GM18499 (cell line): ENCODE measurements around the gene AP2A1.

Source experiments
- ATAC-seq: cut with Tn5 transposase; IDR thresholded peaks from one replicate; pipeline ENCODE4 v1.9.1; 2021; ENCODE audit warnings: moderate number of reproducible peaks; ENCODE audit not compliant: insufficient read depth, unreplicated experiment

AP2A1 gene

GRCh38 chr19:49764341-49764740 is 2.5 kb upstream of the AP2A1 start:
- ATAC-seq: no peak

DNA sequence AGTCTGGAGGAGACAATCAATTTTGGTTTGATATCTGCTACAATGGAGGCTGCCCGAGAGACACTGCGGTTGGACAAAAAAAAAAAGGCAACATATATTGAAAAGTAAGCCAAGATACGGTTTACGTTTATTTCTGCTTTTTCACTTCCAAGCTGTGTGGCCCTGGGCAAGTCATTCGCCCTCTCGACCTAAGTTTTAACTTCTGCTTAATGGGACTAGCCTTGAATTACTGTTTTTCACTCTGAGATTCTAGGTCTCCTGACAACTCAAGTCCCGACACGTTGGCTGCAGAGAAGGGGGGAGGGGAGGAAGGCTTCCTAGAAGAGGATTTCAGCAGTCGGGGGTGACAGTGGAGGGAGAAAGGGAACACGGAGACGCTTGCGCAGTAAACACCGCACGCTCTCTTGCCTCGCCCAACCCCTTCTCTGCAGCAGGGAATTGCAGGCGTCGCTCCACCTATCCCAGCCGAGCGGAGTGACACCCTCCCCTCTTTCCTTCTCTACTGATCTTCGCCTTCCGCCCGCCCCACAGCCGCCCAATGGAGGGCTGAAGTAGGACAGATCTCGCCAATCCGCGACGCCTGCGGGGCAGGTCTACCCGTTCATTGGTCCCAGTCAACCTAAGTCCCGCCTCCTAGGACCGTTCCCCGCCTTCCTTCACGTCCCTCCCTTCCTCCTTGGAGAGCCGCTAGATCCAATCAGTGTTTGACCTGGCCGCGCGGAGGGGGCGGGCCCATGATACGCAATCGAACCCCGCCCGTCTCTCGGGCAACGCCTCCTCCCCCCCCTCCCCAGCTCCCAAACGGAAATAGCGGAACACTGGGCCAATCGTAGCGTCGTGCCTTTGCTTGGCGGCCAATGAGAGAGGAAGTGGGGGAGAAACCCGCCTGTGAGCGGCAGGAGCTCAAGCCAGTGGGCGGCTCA is 533 bp upstream of the AP2A1 start:
- ATAC-seq: peak; percentile 86

DNA sequence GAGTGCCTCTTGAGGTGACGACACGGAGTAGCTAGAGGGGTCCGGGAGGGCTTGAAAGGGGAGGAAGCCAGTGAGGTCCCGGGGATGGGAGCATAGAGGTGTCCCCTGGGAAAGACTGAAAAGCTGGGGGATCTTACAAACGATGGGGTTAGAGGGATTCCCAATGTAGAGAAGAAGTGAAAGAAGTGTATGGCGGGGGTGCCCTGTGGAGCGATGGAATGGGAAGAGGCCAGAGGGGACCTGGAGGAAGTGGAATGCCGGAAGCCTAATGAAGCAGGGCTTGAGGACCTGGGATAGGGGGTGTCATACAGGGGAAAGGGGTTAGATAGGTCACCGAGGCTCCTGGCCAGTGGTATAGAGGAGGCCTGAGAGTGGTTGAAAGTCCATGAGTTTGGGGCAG is 580 bp downstream of the AP2A1 start:
- no peak for ATAC-seq

- no peak for ATAC-seq
Measured at GRCh38 chr19:49767967-49768581, 1.3 kb downstream of the AP2A1 start.

DNA sequence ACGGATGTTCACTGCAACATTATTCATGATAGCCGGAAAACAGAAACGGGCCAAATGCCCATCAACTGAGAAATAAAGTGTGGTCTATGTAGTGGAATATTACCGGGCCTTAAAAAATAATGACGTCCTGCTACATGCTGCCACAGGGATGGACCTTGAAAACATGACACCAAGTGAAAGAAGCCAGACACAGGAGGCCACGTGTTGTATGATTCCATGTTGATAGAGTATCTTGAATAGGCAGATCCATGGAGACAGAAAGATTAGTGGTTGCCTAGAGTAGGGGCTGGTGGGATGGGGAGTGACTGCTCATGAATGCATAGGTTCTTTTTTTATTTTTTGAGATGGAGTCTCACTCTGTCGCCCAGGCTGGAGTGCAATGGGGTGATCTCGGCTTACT is 3.7 kb downstream of the AP2A1 start:
- ATAC-seq: no peak

GRCh38 chr19:49771674-49772139 is 4.9 kb downstream of the AP2A1 start:
- ATAC-seq: no peak

DNA sequence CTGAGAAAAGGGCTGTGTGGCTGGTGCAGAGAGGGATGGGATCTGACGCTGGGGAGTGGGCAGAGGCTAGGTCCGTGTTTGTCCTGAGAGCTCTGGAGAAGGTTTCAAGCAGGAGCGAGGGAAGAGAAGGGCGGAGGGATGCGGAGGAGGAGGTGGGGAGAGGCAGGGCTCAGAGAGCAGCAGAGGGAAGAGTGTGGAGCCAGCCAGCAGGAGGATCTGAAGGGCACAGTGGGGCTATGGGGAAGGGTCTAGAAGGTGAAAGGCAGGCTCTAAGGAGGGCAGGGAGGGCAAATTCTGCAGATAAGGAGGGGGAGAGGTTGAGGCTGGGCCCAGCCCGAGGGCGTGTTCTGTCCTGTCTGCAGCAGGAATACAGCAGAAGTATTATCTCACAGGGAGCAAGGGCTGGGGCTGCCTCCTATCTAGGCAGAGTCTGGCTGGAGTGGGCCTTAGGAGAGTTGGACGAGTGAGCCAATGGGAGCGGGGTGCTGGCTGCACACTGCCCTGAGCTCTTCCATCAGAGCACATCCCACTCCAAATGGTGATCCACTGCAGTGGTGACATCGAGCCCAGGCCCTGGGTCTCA is 6.1 kb downstream of the AP2A1 start:
- ATAC-seq: no peak

GRCh38 chr19:49773663-49774350 is 7.0 kb downstream of the AP2A1 start:
- no peak for ATAC-seq

DNA sequence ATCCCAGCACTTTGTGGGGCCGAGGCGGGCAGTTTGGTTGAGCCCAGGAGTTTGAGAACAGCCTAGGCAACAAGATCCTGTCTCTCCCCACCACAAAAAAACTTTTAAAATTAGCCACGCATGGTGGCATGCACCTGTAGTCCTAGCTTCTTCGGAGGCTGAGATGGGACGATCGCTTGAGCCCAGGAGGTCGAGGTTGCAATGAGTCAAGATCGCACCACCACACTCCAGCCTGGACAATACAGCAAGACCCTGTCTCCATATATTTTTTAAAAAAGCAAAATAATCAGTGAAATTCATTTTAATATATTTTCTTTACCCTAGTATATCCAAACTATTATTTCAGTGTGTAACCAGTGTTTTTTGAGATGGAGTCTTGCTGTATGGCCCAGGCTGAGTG is 8.2 kb downstream of the AP2A1 start:
- no peak for ATAC-seq

DNA sequence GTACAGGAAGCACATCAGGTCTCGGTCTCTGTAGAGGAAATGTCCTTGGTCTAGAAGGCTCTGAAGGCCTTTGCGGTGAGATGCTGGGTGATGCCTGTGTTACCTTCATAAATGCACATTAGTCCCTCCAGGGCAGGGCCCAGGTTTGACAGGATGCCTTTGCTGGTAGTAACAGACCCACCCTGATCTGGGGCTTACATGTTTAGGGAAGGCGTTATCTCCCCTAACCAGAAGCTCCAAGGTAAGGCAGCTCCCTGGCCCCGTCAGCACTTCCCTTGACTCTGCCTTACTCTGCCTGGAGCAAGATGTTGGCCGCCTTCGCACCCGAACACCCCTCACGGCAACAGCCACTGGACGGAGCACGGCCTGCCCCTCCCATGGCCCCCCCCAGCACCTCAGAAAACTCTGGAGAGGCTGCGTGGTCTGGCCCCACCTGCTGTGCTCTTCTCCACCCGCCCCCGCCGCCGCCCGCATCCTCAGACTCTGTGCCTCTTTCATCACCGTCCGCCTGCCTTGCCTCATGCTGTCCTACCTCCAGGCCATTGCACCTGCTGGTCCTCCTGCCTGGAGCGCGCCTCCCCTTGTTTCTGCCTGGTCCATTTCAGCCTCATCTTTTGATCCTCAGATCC is 9.1 kb downstream of the AP2A1 start:
- no peak for ATAC-seq

- ATAC-seq: no peak
Measured at GRCh38 chr19:49776371-49776764, 9.6 kb downstream of the AP2A1 start.

DNA sequence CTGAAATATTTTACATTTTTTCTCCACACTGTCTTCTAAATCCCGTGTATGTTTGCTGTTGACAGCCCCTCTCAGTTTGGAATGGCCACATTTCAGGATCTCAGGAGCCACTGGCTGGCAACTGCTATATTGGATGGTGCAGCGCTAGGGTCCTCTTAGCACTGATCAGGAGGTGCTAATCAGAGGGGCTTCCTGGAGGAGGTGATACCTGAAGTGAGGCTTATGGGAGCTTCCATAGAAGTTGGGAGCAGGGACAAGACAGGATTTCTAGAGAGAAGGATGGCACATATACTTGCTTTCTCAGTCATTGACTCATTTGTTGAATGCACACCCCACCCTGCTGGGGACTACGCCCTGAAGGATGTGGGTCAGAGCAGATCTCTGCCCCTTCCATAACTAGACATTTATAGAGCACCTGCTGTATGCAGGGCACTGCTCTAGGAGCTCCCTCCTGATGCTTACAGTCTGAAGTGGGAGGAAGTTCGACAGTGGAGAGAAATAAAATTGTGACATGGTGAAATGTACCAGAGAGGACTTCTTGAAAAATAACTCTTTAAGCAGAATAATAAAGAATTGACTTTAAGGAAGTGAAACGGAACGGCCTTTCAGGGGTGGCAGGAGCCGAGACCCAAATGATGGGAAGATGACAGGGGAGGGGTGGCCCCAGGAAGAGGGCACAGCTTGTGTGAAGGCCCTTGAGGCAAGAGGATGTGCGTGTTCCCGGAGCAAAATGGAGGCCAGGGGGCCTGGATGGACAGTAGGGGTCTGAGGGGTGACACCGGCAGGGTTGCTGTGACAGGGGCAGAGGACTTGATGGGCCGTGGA is 13.1 kb downstream of the AP2A1 start:
- no peak for ATAC-seq

DNA sequence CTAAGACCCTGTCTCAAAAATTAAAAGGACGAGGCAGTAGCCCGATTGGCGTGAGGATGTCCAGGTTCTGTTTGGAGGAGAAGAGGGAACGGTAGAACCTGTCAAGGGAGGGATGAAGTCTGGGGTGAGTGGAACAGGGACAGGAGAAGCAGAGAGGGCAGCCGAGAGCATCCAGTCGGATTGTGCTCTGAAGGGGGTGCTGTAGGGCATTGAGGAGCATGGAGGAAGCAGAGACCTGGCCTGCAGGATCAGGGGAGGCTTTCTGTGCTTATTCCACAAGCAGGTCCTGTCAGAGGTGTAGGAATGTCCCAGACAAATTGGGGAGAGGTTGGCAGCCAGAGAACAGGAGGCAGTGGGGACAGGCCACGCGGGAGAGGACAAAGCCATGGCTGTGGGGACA is 14.1 kb downstream of the AP2A1 start:
- ATAC-seq: no peak

- ATAC-seq: no peak
Measured at GRCh38 chr19:49781394-49781793, 14.6 kb downstream of the AP2A1 start.

GRCh38 chr19:49782515-49782914 is 15.7 kb downstream of the AP2A1 start:
- no peak for ATAC-seq

DNA sequence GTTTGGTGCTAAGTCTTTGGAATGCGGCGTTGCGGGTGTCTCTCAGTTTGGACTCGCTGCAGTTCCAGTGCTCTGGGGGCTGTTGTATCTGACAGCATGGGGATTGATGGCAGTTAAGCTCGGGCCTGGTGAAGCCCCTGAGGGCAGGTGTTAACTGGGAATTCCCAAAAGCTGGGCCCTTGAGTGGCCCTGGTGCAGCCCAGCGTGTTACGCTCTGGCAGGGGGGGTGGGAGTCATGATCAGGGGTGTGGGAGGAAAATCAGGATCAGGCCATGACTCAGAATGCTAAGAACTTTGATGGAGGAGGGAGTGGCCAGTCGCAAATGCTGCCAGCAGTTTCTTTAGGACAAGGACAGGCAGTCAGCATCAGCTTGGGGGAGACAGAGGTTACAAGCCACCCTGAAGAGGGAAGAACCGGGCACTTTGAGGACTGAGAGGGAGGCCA is 19.6 kb downstream of the AP2A1 start:
- no peak for ATAC-seq

DNA sequence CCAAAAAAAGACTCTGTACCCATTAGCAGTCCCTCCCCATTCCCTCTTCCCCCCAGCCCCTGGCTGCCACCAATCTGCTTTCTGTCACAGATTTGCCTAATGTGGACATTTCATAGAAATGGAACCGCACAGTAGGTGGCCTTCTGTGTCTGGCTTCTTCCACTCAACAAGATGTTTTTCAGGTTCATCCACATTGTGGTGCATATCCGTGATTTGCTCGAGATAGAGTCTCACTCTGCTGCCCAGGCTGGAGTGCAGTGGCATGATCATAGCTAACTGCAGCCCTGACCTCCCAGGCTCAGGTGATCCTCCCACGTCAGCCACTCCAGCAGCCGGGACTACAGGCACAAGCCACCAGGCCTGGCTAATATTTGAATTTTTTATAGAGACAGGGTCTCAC is 20.9 kb downstream of the AP2A1 start:
- no peak for ATAC-seq

GRCh38 chr19:49788857-49789256 is 22.1 kb downstream of the AP2A1 start:
- ATAC-seq: no peak

DNA sequence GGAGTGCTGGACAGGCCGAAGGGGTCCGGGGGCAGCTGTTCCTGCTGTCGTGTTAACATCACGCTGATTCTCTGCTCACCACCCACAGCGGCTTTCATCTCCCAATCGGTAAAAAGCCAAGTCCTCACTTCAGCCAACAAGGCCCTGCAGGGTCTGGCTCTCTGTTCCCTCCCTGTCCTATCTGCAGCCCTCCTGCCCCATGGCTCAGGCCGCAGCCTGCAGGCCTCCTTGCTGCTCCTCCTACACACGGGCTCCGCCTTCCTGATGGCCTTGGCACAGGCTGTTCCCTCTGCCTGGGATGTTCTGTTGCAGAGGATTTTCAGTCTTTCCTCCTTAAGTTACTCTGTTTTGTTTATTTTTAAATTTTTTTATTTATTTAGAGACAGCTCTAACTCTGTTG is 24.1 kb downstream of the AP2A1 start:
- no peak for ATAC-seq
